GM18511 (cell line): ENCODE data around the gene NPFFR1.
"Not testable (repeated sequence)": the region's sequence is repeated elsewhere in the genome, so short reads cannot be mapped to it uniquely, and the experiment has no call there.

ENCODE experiments used
- ATAC-seq: cut with Tn5 transposase; IDR thresholded peaks from one replicate; pipeline ENCODE4 v1.9.1; 2021; ENCODE audit warnings: mild to moderate bottlenecking, moderate library complexity; ENCODE audit not compliant: unreplicated experiment

NPFFR1 gene

GRCh38 chr10:70228491-70228890 lies 55.3 kb downstream of the NPFFR1 start:
- ATAC-seq: no peak

- no peak for ATAC-seq
These were observed 56.1 kb downstream of the NPFFR1 start for GRCh38 chr10:70227548-70228320.

DNA sequence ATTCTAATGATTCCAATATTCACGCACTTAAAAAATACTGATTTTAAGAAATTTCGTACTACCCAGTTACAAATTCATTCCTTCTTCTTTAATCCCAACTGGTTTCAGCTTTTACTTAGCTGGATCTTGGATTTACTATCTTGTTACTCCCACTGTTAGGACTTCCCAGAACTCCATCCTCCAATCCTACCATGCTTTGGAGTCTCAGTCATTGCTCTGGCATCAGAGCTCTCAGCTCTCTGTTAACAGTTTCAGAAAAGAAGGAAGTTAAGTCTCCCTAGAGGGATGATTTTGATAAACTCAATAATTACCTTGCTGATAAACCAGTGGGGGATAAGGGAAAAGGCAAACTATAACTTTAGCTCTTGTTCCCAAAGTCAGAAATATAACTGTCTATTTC lies 60.1 kb downstream of the NPFFR1 start:
- ATAC-seq: no peak

DNA sequence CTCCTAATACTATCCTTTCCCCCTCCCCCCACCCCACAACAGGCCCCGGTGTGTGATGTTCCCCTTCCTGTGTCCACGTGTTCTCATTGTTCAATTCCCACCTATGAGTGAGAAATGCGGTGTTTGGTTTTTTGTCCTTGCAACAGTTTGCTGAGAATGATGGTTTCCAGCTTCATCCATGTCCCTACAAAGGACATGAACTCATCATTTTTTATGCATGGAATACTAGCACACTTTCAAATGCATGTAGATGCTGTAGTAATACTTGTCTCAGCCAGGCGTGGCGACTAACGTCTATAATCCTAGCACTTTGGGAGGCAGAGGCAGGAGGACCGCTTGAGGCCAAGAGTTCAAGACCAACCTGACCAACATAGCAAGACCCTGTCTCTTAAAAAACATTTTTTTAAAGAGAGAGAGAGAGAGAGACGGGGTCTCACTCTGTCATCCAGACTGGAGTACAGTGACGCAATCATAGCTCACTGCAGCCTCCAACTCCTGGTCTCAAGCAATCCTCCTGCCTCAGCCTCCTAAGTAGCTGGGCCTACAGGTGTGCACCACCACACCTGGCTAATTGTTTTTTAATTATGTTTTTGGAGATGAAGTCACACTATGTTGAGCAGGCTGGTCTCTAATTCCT lies 60.9 kb downstream of the NPFFR1 start:
- ATAC-seq: not testable (repeated sequence)

GRCh38 chr10:70222340-70222794 lies 61.4 kb downstream of the NPFFR1 start:
- no peak for ATAC-seq

DNA sequence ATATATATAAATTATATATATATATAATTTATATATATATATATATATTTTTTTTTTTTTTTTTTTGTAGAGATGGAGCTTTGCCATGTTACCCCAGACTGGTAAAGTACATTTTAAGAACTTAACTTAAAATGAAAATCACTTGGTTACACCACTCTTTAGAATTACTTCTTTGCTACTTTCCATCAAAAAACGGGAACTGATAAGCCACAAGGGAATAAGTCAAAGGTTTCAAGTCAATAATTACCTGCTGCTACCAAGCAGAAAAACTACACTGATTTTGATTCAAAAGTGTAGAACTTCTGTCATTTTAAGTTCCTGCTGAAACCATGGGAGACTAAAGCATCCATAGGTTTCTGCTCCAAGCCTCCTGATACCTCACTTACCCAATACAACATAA lies 62.8 kb downstream of the NPFFR1 start:
- no peak for ATAC-seq

- ATAC-seq: no peak
These were observed 70.9 kb downstream of the NPFFR1 start for GRCh38 chr10:70212879-70213278.

DNA sequence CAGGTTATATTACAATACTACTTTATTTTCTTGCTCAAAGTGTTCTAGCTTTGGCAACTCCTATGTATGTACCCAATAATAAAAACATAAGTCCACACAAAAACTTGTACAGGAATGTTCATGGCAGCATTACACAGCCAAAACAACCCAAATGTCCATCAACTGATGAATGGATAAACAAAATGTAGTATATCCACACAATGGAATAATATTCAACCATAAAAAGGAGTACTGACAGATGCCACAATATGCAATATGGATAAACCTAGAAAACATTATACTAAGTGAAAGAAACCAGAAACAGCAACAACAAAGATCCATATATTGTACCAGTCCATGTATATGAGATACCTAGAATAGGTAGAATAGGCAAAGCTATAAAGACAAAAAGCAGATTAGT lies 71.5 kb downstream of the NPFFR1 start:
- ATAC-seq: no peak

- no peak for ATAC-seq
These were observed 77.0 kb downstream of the NPFFR1 start for GRCh38 chr10:70206762-70207161.

- no peak for ATAC-seq
These were observed 82.7 kb downstream of the NPFFR1 start for GRCh38 chr10:70201105-70201504.

GRCh38 chr10:70198696-70199466 lies 84.9 kb downstream of the NPFFR1 start:
- ATAC-seq: no peak
